GM23338 (cell line): Measurements from ENCODE around the gene RCE1. TPM values are rescaled to one million over a fixed set of nuclear protein-coding genes. Genes with fewer than 3 reads are reported as not detected.

Source experiments
- ATAC-seq: fragments of 200-7000 bp; cut with Tn5 transposase; 3 replicates; pipeline ENCODE4 v1.9.1; 2020
- DNase-seq: peaks from one replicate; pipeline ENCODE4 v3.0.0-alpha.2; 2015; ENCODE audit warnings: low spot score
- H2AFZ ChIP-seq: fragments of 200-600 bp; sonication (generic); 2 replicates; pipeline ENCODE4 v1.8.0; 2016; ENCODE audit warnings: antibody characterized with exemption, mild to moderate bottlenecking, moderate library complexity
- H3F3A ChIP-seq: fragments of 200-600 bp; sonication (generic); replicated peaks from 2 replicates; pipeline ENCODE4 v1.8.0; 2017; ENCODE audit warnings: antibody characterized with exemption, mixed run types, low read depth
- H3K27ac ChIP-seq: fragments of 200-600 bp; sonication (generic); 2 replicates; pipeline ENCODE4 v1.6.1; 2016; ENCODE audit warnings: low read depth
- H3K27me3 ChIP-seq: fragments of 200-600 bp; sonication (generic); 2 replicates; pipeline ENCODE4 v1.8.0; 2016; ENCODE audit warnings: mild to moderate bottlenecking, mixed run types, moderate library complexity; ENCODE audit not compliant: insufficient read depth
- H3K36me3 ChIP-seq: fragments of 200-600 bp; sonication (generic); 2 replicates; pipeline ENCODE4 v1.8.0; 2016; ENCODE audit warnings: mild to moderate bottlenecking; ENCODE audit not compliant: insufficient read depth
- H3K4me1 ChIP-seq: fragments of 200-600 bp; sonication (generic); 2 replicates; pipeline ENCODE4 v1.8.0; 2016; ENCODE audit warnings: mild to moderate bottlenecking, moderate library complexity; ENCODE audit not compliant: insufficient read depth
- H3K4me2 ChIP-seq: fragments of 200-600 bp; sonication (generic); 2 replicates; pipeline ENCODE4 v1.7.1; 2017; ENCODE audit warnings: mixed run types
- H3K4me3 ChIP-seq: fragments of 200-600 bp; sonication (generic); 2 replicates; pipeline ENCODE4 v1.6.1; 2016; ENCODE audit warnings: mixed run types
- H3K79me2 ChIP-seq: fragments of 200-600 bp; sonication (generic); replicated peaks from 2 replicates; pipeline ENCODE4 v1.8.0; 2017; ENCODE audit warnings: mild to moderate bottlenecking; ENCODE audit not compliant: insufficient read depth
- H3K9me2 ChIP-seq: fragments of 200-600 bp; sonication (generic); 2 replicates; pipeline ENCODE4 v1.8.0; 2017; ENCODE audit not compliant: insufficient read depth
- H4K20me1 ChIP-seq: fragments of 200-600 bp; sonication (generic); replicated peaks from 2 replicates; pipeline ENCODE4 v1.8.0; 2017; ENCODE audit warnings: mild to moderate bottlenecking; ENCODE audit not compliant: insufficient read depth
- H3K27ac Mint-ChIP-seq: 2 replicates; pipeline ENCODE4 v1.8.0; 2020; ENCODE audit warnings: inconsistent platforms, mild to moderate bottlenecking, moderate library complexity, mixed read lengths
- H3K27me3 Mint-ChIP-seq: 3 replicates; pipeline ENCODE4 v1.8.0; 2022; ENCODE audit warnings: low read depth, mild to moderate bottlenecking, moderate library complexity, mixed read lengths, inconsistent platforms; ENCODE audit not compliant: insufficient read depth, poor library complexity
- H3K36me3 Mint-ChIP-seq: 3 replicates; pipeline ENCODE4 v1.8.0; 2021; ENCODE audit warnings: low read depth, mild to moderate bottlenecking, inconsistent platforms, moderate library complexity, mixed read lengths
- H3K4me1 Mint-ChIP-seq: 3 replicates; pipeline ENCODE4 v1.8.0; 2020; ENCODE audit warnings: mild to moderate bottlenecking, inconsistent platforms, mixed read lengths
- H3K4me3 Mint-ChIP-seq: 3 replicates; pipeline ENCODE4 v1.8.0; 2021; ENCODE audit warnings: moderate library complexity, mild to moderate bottlenecking, inconsistent platforms, mixed read lengths
- H3K9me3 Mint-ChIP-seq: 3 replicates; pipeline ENCODE4 v1.8.0; 2020; ENCODE audit warnings: moderate library complexity, mild to moderate bottlenecking, inconsistent platforms, mixed read lengths
- JUNB ChIP-seq: IDR thresholded peaks from one replicate; pipeline ENCODE4 v1.6.1; 2016; ENCODE audit warnings: antibody characterized with exemption; ENCODE audit not compliant: unreplicated experiment
- NANOG ChIP-seq: IDR thresholded peaks from 2 replicates; pipeline ENCODE4 v1.6.1; 2016; ENCODE audit warnings: antibody characterized with exemption, borderline replicate concordance
- POLR2AphosphoS5 ChIP-seq: IDR thresholded peaks from 2 replicates; pipeline ENCODE4 v1.6.1; 2016; ENCODE audit warnings: antibody characterized with exemption, low read depth
- STAT1 ChIP-seq: IDR thresholded peaks from one replicate; pipeline ENCODE4 v1.6.1; 2016; ENCODE audit warnings: antibody characterized with exemption; ENCODE audit not compliant: unreplicated experiment
- ZNF331 ChIP-seq: fragments of 250-450 bp; sonication (Bioruptor Pico); IDR thresholded peaks from 2 replicates; pipeline ENCODE4 v1.5.0; 2020; ENCODE audit warnings: low read depth, mild to moderate bottlenecking, moderate library complexity
- polyA plus RNA-seq: library from polyadenylated mRNA; unstranded; fragments of >200 nt; fragmentation: Nextera tagmentation; extraction: Ambion mirVana; gene quantifications from 2 replicates; pipeline ENCODE4 v1.2.1, GENCODE V29; 2016
- total RNA-seq: library from RNA; depleted of rRNA; stranded (reverse); fragments of >200 nt; shearing (Covaris generic); gene quantifications from 2 replicates; pipeline ENCODE4 v1.2.3, GENCODE V29; 2014
- TF ChIP-seq, protein P1 (sequence below), 2 experiments: fragments of 200-600 bp in 1 of 2; sonication (generic) in 1 of 2; conservative IDR thresholded peaks; 2 replicates each; pipeline versions ENCODE4 v1.5.1 to v1.6.1; 2016 to 2017; ENCODE audit warnings: antibody characterized with exemption in 2 of 2, low read depth in 2 of 2, mild to moderate bottlenecking in 2 of 2, moderate library complexity in 1 of 2
- TF ChIP-seq, protein P2 (sequence below): IDR thresholded peaks from one replicate; pipeline ENCODE4 v1.6.1; 2018; ENCODE audit warnings: antibody characterized with exemption; ENCODE audit not compliant: unreplicated experiment
- TF ChIP-seq, protein P3 (sequence below): IDR thresholded peaks from 2 replicates; pipeline ENCODE4 v1.6.1; 2016; ENCODE audit warnings: antibody characterized with exemption

Gene RCE1
- total and polyA plus RNA-seq, 2 experiments from 2014 or later: 27.8 to 55.1 TPM

DNA sequence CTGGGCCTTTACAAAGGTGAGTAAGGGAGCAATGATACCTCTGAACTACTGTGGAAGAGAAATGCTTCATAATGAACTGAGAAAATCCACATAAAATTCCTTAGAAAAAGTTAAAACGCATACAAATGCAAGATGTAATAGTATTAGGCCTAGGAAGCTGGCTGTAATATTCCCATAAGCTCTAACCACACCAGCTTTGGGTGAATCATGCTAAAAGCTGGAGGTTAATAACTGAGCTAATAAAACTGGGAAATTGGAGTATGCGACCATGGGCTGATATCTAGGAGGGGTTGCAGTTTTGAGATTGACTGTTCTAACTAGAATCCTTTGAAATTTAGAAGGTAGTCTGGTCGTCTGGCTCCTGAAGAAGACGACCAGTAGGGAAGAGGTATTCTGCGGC lies 28.6 kb upstream of the RCE1 start (continued):
- TF ChIP-seq, protein P1, sequence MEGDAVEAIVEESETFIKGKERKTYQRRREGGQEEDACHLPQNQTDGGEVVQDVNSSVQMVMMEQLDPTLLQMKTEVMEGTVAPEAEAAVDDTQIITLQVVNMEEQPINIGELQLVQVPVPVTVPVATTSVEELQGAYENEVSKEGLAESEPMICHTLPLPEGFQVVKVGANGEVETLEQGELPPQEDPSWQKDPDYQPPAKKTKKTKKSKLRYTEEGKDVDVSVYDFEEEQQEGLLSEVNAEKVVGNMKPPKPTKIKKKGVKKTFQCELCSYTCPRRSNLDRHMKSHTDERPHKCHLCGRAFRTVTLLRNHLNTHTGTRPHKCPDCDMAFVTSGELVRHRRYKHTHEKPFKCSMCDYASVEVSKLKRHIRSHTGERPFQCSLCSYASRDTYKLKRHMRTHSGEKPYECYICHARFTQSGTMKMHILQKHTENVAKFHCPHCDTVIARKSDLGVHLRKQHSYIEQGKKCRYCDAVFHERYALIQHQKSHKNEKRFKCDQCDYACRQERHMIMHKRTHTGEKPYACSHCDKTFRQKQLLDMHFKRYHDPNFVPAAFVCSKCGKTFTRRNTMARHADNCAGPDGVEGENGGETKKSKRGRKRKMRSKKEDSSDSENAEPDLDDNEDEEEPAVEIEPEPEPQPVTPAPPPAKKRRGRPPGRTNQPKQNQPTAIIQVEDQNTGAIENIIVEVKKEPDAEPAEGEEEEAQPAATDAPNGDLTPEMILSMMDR (conservative IDR thresholded peaks at IDR 0.05; ENCODE audit: low read depth in 2 of 2): no peak
- TF ChIP-seq ZNF331 (CRISPR knock-in tag) (no peak), STAT1 (no peak)
- TF ChIP-seq, protein P2, sequence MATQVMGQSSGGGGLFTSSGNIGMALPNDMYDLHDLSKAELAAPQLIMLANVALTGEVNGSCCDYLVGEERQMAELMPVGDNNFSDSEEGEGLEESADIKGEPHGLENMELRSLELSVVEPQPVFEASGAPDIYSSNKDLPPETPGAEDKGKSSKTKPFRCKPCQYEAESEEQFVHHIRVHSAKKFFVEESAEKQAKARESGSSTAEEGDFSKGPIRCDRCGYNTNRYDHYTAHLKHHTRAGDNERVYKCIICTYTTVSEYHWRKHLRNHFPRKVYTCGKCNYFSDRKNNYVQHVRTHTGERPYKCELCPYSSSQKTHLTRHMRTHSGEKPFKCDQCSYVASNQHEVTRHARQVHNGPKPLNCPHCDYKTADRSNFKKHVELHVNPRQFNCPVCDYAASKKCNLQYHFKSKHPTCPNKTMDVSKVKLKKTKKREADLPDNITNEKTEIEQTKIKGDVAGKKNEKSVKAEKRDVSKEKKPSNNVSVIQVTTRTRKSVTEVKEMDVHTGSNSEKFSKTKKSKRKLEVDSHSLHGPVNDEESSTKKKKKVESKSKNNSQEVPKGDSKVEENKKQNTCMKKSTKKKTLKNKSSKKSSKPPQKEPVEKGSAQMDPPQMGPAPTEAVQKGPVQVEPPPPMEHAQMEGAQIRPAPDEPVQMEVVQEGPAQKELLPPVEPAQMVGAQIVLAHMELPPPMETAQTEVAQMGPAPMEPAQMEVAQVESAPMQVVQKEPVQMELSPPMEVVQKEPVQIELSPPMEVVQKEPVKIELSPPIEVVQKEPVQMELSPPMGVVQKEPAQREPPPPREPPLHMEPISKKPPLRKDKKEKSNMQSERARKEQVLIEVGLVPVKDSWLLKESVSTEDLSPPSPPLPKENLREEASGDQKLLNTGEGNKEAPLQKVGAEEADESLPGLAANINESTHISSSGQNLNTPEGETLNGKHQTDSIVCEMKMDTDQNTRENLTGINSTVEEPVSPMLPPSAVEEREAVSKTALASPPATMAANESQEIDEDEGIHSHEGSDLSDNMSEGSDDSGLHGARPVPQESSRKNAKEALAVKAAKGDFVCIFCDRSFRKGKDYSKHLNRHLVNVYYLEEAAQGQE: no peak

DNA sequence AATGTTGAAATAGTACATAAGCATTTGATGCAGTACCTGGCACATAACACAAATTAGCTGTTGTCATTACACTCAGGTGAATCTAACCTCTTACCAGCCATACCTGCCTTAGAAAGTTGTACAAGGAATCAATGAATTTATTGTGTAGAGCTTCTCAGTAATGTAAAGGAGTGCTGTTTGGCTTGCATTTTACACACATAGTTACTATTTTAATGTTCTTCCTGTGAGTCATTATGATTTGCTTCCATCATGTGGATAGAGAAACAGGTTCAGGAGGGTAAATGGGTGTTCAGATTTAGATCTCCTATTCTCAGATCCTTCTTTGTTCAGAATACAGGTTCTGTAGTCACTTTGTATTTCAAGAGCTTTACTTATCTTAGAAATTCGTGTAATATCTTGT lies 27.6 kb upstream of the RCE1 start:
- Mint-ChIP-seq H3K36me3 (no peaks in the 10 kb centered on the region), H3K27me3 (peaks cover 4% of the 10 kb centered on the region), H3K4me3 (no peak overlapping the region), H3K9me3 (no peaks in the 10 kb centered on the region), H3K4me1 (peaks cover 20% of the 10 kb centered on the region), H3K27ac (no peak overlapping the region)
- peaks cover 6% of the 10 kb centered on the region; the same call in 1 of the 2 replicates for H3F3A ChIP-seq
- no peak for ATAC-seq
- no peak overlapping the region for H3K4me2 ChIP-seq
- H3K4me3 ChIP-seq: no peak overlapping the region
- H3K79me2 ChIP-seq: no peaks in the 10 kb centered on the region
- no peaks in the 10 kb centered on the region for H3K27me3 ChIP-seq
- no peaks in the 10 kb centered on the region for H3K9me2 ChIP-seq
- DNase-seq: no peak
- no peak overlapping the region for H2AFZ ChIP-seq
- H3K27ac ChIP-seq: no peak overlapping the region
- H3K36me3 ChIP-seq: no peaks in the 10 kb centered on the region
- peaks cover 6% of the 10 kb centered on the region for H3K4me1 ChIP-seq
- H4K20me1 ChIP-seq: no peaks in the 10 kb centered on the region
- TF ChIP-seq POLR2AphosphoS5 (no peak), JUNB (no peak), NANOG (no peak), STAT1 (no peak)
- TF ChIP-seq, protein P3, sequence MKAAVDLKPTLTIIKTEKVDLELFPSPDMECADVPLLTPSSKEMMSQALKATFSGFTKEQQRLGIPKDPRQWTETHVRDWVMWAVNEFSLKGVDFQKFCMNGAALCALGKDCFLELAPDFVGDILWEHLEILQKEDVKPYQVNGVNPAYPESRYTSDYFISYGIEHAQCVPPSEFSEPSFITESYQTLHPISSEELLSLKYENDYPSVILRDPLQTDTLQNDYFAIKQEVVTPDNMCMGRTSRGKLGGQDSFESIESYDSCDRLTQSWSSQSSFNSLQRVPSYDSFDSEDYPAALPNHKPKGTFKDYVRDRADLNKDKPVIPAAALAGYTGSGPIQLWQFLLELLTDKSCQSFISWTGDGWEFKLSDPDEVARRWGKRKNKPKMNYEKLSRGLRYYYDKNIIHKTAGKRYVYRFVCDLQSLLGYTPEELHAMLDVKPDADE: no peak
- TF ChIP-seq, protein P1 (conservative IDR thresholded peaks at IDR 0.05; ENCODE audit: low read depth in 2 of 2): no peak
- TF ChIP-seq, protein P2: no peak
